ENCODE data around the gene MANF.

DNA sequence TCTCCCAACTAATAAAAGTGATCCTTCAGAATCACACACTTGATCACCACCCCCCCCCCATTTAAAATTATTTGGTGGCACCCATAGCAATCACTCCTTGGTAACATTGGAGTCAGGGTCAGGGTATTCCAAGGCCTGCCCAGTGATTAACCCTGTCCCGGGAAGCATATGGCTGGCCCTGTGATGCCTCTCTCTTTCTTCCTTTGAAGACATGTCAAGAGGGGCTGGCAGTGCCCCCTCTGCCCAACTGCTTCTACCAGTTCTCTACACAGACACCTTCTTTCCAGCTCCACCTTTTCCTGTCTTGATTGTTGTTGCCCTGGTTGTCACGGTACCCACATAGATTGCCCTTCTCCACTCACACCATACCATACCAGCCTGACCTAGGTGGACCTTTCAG lies 30.9 kb upstream of the MANF start:
- TF ChIP-seq POLR2A (IDR thresholded peaks at IDR 0.05) (no peak), EP300 (IDR thresholded peaks at IDR 0.05) (no peak)
- TF ChIP-seq, protein P1, sequence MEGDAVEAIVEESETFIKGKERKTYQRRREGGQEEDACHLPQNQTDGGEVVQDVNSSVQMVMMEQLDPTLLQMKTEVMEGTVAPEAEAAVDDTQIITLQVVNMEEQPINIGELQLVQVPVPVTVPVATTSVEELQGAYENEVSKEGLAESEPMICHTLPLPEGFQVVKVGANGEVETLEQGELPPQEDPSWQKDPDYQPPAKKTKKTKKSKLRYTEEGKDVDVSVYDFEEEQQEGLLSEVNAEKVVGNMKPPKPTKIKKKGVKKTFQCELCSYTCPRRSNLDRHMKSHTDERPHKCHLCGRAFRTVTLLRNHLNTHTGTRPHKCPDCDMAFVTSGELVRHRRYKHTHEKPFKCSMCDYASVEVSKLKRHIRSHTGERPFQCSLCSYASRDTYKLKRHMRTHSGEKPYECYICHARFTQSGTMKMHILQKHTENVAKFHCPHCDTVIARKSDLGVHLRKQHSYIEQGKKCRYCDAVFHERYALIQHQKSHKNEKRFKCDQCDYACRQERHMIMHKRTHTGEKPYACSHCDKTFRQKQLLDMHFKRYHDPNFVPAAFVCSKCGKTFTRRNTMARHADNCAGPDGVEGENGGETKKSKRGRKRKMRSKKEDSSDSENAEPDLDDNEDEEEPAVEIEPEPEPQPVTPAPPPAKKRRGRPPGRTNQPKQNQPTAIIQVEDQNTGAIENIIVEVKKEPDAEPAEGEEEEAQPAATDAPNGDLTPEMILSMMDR (IDR thresholded peaks at IDR 0.05): no peak

All from tibial nerve (tissue), 4 donors.